ENCODE measurements around the gene BICD2. TPM values are rescaled to one million over a fixed set of nuclear protein-coding genes. Genes with fewer than 3 reads are reported as not detected.

The BICD2 gene
- total RNA-seq, 1 donor from 2014 or later = 51.4 TPM

DNA sequence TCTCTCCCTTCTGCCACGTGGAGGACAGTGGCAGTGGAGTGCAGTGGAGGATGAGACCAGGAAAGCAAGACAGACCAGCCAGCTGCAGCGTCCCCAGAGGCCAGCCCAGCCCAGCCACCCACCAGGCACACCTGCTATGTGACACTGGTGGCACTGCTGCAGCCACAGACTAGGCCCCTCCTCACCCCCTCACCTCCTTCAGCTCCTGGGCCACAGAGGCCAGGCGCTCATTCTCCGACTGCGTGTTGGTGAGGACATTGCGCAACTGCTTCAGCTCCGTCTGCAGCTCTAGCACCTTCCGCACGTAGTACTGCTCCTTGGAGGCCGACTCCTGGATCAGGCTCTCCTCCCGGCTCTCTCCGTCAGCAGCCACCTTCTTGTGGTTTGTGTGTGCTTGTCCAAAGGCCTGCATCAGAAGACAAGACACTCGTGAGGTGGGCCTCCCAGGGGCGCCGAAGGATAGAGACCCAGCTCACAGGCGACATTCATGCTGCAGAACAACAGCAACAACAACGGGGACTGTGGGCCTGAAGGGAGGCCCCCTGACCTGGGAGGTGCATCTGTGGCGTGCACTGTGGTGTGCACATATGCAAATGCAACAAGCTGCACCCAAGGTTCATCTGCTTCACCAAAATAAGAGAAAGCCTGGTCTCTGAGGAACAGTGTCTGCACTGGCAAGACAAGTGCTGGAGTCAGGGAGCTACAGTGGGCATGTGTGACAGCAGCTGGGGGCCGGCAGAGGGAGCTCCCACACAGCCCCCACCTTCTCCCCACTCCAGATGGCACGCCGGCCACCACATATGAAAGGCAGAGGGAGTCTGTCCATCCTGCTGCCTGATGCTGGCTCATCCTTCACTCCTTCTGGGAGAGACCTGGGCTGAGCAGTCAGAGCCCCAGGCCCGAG, 35.5 kb downstream of the BICD2 start:
- DNase-seq (ENCODE audit: extremely low read depth, low read depth, low spot score) = no peak

- DNase-seq (ENCODE audit: extremely low read depth, low read depth, low spot score) = no peak
These were observed 36.6 kb downstream of the BICD2 start for GRCh38 chr9:92727716-92728700.

GRCh38 chr9:92726971-92727715, 37.5 kb downstream of the BICD2 start:
- DNase-seq (ENCODE audit: extremely low read depth, low read depth, low spot score) = no peak

DNA sequence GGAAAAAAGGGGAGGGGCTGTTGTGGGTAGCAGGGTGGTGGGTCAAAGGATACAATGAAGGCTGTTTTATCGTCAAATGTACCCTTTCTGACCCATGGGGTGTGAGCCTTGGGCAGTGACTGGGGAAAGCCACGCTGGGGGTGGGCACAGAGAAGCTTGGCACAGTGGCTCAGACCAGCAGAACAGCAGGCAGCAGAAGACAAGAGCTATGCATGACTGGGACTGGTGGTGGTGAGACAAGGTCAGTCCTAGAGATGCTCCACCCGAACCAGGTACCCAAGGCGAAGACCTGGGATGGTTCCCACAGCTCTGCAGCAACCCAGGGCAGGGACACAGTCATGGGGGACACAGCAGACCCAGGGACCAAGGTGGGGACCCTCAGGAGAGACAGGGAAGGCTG, 38.3 kb downstream of the BICD2 start:
- no peak for DNase-seq (ENCODE audit: extremely low read depth, low read depth, low spot score)

DNA sequence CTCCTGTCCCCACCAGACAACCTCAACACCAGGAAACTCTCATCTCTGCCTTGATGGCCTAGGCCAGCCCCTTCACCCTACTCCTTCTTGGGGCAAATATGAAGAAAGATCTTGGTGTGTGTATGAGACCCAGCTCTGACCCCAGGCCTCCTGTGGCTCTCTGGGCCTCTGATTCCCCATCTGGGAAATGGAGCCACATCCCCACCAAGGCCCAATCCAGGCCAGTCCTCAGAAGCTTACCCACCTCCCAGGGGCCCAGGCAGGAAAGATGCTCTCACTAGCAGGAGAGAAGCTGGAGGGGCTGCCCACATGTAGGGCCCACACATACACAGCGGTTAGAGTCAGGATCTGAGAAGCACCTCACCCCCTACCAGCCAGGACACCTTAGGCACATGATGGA, 38.9 kb downstream of the BICD2 start:
- no peak for DNase-seq (ENCODE audit: extremely low read depth, low read depth, low spot score)

GRCh38 chr9:92725266-92725545, 39.4 kb downstream of the BICD2 start:
- DNase-seq (ENCODE audit: extremely low read depth, low read depth, low spot score) = no peak

DNA sequence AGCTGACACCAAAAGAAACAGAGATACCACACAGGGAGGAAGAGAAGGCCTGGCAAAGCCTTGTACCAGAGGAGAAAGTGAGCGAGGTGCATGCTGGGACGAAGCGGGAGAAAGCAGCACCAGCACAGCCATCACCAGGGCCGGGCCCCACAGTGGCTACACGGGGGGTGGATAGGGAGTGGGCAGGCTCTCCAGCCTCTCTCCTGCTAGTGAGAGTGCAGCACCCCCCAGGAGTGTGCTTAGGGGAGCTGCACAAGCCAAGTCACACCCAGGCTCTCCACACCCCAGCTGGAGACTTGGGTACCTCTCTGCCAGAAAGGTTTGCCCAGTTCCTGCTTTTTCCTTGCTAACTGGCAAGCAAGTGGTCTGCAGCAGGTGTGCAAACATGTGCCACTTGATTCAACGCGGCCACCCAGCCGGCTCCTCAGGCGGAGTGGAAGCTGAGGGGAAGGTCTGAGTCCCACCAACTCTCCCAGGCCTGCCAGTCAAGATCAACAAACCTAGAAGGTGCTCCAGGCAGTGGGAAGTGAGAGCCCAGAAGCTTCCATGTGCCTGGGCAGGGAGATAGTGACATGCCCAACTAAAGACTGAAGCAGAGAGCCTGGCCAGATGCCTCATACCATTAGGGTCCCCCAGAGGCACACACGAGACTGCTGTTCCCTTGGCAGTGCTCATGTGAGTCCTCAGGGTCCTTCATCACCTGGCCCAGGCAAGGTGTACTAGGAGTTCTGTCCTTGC, 39.9 kb downstream of the BICD2 start:
- no peak for DNase-seq (ENCODE audit: extremely low read depth, low read depth, low spot score)

DNA sequence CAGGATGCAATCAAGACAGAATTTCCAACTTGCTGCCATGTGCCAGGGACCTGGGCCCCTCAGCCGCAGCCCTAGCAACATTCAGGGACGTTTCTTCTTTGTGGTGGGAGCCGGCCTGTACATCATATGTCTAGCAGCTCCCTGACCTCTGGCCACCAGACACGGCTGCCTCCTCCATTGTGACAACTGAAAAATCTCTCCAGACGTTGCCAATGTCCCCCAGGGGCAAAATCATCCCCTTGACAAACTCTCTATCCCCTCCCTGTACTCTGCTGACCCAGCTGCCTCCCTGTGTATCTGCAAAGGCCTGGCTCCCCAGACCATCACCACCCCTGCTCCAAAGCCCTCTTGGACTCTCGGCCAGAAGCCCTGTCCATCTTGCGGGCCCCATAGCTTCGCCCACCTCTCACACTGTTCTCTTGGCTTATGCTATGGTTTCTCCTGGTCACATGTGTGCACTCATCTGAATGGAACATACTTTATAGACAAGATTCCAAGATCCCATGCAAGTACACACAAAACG, 40.8 kb downstream of the BICD2 start:
- DNase-seq (ENCODE audit: extremely low read depth, low read depth, low spot score) = no peak

GRCh38 chr9:92723299-92723625, 41.4 kb downstream of the BICD2 start:
- no peak for DNase-seq (ENCODE audit: extremely low read depth, low read depth, low spot score)

DNA sequence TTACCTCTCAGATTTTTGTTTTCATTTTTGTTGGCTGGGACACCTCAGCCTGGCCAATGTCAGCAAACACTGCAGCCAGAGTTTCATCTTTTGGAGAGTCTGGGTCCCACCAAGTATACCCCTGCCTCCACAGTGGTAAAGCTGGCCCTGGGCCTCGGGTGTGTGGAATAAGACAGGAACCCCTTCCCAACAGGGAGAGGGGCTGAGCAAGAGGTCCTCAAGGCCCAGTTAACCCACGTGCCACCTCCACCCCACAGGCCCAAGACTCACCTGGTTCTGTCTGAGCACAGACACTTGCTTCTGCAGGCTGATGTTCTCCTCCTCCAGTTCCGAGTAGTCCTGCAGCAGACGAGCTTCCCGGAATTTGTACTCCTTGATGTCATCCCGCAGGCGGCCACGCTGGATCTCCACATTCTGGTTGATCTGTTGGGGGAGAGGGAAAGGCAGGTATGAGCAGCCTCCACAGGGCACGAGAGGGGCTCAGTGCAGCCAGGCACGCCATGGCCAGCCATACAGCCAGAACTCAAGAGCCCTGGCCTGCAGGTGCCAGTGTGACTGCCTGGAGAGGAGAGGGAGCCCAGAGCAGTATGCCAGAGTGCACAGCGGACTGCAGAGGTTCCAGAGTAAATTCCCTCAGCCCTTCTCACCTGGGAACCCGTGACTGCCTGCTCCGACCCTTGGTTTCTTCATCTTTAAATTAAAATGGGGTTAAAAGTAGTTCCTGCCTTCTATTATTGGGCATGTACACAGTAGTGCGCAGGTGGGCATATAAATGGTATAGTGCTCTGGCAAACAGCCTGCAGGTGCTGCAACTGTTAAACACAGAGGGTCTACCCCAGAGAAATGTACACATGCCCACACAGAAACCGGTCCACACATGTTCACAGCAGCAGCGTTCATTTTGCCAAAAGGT, 42.0 kb downstream of the BICD2 start:
- DNase-seq (ENCODE audit: extremely low read depth, low read depth, low spot score) = no peak

GRCh38 chr9:92721548-92721947, 43.1 kb downstream of the BICD2 start:
- no peak for DNase-seq (ENCODE audit: extremely low read depth, low read depth, low spot score)

DNA sequence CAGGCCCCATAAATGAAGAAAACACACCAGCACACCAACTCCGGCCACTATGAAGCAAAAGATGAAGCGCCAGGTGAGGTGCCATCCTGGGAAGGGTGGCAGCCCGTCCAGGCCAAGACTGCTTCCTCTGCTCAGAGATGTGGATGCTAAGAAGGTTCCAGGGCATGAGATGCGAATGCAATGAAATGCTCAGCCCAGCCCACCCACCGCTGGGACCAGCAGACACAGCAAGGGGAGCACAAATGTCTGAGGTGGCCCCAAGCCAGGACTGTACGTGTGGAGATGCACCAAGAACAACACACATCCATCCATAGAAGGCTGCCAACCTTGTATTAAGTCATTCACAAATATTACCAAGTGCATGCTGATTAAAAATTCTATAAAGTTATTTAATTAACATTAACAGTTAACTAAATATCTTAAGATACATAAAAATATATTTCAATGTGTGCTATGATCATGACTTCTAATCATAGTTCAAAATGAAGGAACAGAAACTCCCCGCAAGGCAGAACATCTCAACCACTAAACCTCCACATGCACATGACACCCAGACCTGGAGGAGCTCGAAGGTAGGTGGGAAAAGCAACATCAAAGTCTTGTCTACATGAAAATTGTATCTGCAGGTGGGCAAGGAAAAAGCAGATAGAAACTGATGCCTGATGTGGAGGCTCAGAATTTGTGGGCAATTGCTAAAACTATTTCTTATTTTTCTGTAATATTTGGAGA, 43.7 kb downstream of the BICD2 start:
- no peak for DNase-seq (ENCODE audit: extremely low read depth, low read depth, low spot score)

DNA sequence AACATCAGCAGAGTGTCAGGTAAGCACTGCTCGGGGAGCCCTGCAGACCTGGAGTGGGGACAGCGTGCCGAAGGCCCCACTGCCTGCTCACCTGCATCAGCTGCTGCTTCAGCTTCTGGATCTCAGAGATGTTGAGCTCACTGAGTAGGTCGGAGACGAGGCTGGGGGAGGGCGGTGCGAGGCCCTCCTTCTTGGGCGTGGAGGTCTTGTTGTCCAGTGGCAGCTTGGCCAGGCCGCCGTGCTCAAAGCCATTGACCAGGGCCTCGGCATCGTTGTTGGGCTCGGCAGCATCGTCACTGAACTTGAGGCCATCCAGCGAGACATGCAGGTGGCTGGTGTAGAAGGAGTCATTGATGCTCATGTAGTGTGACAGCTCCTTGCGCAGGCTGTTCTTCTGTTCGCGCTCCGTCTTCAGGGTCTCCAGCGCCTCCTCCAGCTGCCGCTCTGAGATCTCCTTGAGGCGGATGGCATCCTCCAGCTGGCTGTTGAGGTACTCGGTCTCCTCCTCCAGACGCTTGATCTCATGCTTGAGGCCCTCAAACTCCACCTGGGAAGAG, 44.3 kb downstream of the BICD2 start:
- DNase-seq (ENCODE audit: extremely low read depth, low read depth, low spot score) = no peak

DNA sequence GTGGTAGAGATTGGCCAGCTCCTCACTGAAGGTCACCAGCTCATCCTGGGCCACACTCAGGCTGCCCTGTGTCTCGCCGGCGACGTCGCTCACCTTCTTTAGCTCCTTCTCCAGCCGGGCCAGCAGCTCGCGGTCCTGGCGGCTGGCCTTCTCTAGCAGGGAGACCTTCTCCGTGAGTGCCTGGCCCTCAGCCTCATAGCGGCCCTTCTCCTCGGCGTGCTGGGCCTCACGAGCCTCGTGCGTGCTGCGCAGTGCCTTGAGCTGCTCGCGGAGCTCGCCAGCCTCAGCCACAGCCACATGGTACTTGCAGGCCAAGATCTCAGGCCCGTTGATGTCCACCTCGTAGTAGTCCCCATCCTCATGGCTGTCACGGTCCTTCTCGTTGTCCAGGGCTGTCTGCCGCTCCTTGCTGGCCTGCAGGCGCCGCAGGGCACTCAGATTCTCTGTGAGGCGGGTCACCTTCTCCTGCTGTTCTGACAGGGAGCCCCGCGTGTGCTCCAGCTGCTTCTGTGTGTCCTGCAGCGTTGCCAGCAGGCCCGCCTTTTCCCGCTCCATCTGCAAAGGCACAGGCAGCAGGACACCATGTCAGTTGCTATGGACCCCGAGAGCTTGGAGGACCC, 45.5 kb downstream of the BICD2 start:
- DNase-seq (ENCODE audit: extremely low read depth, low read depth, low spot score) = no peak

GRCh38 chr9:92718086-92719001, 46.3 kb downstream of the BICD2 start:
- DNase-seq (ENCODE audit: extremely low read depth, low read depth, low spot score) = no peak

- DNase-seq (ENCODE audit: extremely low read depth, low read depth, low spot score) = no peak
These were observed 47.2 kb downstream of the BICD2 start for GRCh38 chr9:92717201-92718085.

Data from glomerular endothelial cell (primary cell).